Stimulated activated CD4-positive, alpha-beta T cell treated with anti-CD3 and anti-CD28 coated beads, TNF-alpha, amount 100 ng/mL, for 4 hours (primary cell): ENCODE results near the gene RSPH1.
A peak's percentile ranks its signal among the peaks of the same experiment; 100 is the strongest.

Source experiments
- DNase-seq, 3 experiments: peaks; one replicate each; pipeline ENCODE4 v3.0.0-alpha.2; 2020; ENCODE audit warnings: low read depth in 3 of 3

Gene RSPH1

DNA sequence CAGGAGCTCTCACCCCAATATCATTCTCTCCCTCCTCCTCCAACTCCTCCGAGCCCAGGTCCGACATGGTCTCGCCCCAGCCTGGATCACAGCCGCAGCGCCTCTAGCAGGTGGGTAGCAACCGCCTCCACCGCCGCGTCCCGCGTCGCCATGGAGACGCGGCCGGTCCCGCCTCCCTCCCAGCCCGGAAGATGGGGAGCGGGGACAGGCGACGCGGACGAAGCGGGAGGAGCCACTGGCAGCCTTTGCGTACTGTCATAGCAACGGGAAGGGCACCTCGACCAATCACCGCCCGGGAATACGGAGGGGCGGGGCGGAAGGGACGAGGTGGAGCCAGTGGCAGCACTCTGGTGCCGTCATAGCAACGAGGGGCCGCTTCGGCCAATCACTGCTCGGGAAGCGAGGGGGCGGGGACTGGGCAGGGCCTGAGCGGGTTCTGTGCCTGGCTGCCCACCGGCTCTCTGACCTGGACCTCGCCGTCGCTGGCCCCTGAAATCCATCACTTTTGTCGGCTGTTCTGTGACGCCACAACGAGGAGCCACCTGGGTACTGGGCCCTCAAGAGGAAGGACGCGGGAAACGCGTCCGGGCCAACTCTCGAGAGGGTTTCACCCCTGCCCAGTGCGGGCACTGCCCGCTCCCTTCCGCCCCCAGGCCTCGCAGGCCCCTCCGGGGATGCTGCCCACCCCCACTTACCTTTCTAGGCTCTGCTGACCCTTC, at the start of gene RSPH1:
Gene RSPH1 (minus strand): TSS at position 105 of the 719 bp plus-strand sequence. CDS start 38 bp downstream, at position 67.
- peak; percentile 99 for DNase-seq

DNA sequence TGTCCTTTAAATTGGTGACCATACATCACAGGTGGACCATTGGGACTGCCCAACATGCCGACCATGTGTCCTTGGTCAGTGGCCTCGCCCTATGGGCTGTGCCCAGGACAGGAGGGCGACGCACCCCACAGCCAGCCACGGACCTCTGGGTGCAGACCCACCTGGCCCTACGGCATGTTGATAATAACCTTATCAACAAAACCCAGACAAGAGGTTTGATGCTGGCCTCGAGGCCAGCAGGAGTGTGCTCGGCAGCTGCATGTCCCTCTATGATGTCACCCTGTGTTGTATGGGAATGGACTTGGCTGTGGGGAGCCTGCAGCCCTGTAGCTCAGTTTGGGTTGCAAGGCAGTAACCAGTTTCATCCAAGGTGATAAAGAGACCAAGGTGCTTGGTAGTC, 49.7 kb upstream of the RSPH1 start:
- DNase-seq = no peak

DNA sequence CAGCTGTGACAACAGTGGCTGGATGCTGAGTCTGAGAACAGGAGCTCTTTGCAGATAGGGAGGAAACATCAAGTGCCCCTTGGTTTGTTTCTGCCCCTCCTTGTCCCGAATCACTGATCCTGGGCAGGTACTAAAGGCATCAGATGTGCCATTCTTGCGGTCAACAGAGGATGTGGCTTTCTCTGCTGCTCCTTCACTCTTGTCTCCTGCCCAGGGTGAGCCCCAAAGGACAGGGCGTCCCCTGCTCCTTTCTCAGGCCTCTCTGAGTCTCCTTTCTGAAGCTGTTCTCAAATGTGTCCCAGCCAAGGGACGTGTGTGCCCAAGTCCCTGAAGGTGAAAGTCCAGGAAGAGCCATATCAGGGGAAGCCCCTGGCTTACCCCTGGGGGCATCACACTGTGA, 49.3 kb upstream of the RSPH1 start:
- DNase-seq = no peak

DNA sequence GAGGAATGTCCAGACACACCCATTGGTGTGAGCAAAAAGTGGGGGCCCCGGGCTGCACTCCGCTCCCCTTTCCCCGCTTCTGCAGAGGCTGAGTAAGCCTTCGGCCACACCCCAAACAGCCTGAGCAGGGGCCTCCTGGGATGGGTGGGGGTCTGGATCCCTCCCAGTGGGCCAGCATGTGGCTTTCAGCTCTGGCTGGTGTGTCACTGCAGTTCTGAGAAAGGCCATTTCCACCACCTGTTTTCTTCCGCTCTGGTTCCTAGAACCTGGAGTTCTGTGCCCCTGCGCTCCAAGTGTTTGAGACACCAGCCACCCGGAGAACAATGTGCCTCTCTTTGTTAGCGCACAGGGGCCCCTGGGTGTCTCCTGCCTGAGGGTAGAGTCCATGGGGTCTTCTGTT, 48.5 kb upstream of the RSPH1 start:
- no peak for DNase-seq

DNA sequence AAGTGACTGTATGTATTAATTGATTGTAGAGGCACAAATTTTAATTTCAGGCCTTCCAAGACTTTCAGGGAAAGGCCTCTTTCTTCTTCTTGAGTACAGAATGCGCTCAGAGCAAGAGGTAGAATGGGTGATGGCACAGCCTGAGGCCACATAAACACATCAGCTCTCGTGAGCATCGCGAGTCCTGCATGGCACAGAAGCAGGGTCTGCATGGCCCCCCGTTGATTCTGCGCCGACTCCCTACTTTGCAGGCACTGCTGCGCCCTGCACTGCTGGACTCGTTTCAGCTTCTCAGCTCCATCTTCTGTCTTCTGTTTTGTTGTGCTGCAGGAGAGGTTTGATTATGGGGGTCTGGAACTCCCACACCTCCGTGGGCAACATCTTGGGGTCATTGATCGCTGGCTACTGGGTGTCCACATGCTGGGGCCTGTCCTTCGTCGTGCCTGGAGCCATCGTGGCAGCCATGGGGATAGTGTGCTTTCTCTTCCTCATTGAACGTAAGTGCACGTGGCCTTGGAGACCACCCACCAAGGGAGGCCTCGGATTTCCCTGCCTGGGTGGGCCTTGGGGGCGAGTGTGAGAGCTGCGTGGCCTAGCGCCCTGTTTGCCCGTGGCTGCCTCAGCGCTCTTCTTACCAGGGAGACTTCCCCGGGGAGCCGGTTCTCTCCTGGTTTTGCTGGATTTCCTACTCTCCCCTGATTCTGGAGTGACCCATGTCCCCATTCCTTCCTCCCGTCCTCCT, 47.3 kb upstream of the RSPH1 start:
- DNase-seq = no peak

DNA sequence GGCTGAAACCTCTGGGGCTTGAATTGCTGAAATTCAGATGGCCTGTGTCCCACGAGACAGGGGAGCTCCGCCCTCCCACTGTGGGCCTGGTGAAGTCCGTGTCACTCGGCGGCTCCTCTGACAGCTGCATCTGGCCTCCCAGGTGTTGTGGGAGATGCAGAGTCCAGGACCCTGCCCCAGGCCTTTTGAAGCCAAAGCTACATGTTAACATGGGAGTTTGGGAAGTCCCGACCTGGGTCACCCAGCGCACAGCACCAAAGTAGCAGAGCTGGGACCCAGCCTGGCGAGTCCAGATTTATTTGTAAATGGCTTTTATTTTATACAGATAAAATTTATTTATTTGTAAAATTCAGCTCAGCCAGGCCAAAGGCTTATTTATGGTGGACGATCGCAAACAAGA, 46.6 kb upstream of the RSPH1 start:
- DNase-seq = no peak

DNA sequence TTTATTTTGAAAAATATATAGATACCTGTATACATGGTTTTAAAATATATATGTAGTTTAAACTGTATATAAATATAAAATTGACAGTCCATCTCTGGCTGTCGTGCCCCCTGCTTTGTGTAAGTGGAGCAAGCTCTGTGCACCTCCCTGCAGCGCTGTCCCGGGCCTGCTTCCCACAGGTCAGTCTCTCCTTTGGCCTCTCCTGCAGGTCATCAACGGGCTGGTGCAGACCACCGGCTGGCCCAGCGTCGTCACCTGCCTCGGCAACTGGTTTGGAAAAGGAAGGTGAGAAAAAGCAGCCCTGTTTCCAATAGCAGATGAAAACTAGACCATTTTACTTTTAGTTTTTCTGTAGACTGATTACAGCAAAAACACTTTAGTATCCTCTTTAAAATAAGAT, 46.2 kb upstream of the RSPH1 start:
- no peak for DNase-seq

DNA sequence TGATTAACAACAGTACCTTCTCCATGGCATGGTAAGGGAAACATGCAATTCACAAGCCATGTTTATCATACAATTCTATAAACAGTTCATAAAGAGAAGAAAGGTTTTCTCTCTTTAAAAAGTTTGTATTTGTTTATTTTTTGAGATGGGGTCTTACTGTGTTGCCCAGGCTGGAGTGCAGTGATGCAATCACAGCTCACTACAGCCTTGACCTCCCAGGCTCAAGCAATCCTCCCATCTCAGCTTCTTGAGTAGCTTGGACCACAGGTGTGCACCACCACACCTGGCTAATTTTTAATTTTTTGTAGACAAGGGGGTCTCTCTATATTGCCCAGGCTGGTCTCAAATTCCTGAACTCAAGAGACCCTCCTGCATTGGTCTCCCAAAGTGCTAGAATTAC, 45.6 kb upstream of the RSPH1 start:
- no peak for DNase-seq

DNA sequence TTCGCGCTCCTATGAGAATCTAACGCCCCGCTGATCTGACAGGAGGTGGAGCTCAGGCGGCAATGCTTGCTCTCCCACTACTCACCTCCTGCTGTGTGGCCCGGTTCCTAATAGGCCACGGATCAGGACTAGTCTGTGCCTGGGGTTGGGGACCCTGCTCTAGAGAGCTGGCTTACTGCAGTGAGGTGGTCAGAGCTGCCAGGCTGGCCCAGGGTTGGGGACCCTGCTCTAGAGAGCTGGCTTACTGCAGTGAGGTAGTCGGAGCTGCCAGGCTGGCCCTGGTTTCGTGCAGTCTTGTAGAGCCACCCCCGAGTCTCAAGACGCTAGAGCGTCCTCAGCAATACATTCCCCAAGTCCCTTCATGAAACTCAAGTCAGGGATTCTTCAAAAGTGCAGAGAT, 45.1 kb upstream of the RSPH1 start:
- no peak for DNase-seq

DNA sequence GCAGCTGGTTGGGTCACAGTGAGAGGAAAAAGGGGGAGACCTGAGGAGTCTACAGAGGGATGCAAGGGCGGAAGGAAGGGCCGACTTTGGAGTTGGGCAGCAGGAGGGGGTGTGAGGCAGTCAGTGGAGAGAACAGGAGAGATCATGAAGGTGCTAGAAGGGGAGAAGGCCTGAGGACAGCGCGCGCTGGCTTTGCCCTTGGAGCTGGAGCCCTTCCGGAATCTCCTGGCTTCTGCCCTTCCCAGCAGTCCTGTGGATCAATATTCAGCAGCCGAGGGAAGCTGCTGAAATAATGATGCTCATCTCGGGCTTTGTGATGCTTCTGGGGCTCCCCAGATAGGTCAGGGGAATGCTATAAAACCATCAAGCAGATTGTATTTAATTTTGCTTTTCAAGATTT, 44.4 kb upstream of the RSPH1 start:
- no peak for DNase-seq

DNA sequence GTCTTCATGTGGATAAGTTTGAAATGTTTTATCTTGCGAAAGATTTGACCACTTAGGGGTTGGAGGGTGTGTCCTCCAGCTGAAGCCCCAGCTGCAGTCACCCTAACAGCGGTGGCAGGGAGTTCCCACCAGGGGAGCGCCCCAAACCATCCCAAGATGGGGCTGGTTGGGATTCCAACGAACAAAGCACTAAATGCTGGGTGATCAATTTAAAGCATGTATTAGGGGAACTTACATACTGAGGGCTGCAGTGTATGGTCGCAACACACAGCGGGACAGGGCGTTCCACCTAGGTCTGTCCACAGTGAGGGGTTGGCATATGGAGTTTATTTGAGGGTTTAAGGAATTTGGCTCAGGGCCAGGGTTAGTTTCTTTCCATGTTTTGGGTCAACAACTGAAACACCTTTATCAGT, 43.9 kb upstream of the RSPH1 start:
- no peak for DNase-seq

DNA sequence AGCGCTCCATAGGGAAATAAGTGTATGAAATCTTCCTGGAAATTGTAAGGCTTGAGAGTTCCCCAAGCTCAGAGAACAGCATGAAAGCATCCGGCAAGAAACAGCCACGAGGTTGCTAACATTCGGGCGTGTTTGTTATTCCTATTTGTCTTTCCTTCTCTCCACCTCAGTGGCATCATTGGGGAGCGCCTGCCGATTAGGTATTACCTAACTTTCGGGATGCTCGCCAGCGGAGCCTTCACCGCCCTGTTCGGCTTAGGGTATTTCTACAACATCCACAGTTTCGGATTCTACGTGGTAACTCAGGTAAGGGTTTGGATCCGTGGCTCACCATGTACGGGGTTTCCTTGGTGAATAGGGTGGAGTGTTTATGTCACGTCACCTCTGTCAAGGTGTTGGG, 43.3 kb upstream of the RSPH1 start:
- DNase-seq = no peak

DNA sequence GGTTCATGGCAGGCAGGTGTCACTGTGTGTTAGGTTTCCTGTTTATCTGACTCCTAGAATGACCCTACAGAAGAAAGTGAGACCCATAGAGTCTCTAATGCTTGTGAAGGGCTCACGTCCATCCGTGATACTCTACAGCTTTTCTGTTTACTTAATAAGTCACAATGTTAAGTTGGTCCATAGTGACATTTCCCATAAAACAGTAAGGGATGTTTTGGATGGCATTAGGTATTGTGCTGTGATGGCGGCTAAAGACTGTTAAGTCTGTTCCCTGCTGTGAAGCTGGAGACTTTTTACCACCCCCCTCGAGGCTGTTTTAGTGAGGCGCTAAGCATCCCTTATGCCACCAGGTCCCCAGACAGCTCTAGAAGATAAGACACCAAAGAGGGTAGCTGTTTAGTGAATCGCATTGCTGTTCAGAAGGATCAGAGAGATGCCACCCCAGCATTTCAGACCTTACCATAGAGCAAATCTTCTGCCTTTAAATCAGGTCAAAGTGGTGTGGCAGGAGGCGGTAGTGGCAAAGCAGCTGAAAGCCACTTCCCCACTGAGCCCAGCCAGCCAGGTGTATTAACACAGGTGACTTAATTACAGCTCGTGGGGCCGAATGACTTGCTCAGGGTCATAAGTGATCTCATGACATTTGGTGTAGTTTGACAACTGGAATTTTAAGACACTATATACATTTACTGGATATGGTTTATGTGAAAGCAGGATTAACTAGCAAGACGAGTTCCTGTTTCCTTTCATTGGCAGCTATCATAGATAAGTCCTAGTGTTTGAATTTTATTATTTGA, 42.7 kb upstream of the RSPH1 start:
- no peak for DNase-seq

DNA sequence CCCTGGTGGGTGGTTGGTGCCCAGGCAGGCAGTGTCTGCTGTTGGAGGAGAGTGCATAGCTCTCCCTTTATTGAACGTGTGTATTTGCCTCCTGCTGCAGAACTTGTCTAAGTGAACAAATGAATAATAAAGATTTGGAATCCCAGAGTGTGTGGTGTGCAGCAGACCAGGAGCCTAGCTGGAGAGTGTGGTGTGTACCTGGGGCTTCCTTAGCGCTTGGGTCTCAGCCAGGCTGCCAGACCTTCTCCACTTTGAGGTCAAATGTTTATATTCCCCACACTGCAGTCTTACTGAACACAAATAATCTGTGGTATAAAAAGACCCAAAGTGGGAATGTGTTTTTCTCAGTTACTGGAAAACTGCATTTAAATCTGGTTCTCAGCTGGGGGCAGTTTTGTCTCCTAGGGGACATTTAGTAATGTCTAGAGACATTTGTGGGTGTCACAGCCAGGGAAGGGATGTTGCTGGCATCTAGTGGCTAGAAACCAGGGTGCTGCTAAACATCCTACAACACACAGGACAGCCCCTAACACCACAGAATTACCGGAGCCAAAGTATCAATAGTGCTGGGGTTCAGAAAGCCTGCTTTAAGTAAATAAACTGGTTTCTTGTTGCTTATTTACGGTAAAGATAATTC, 41.2 kb upstream of the RSPH1 start:
- DNase-seq = no peak

DNA sequence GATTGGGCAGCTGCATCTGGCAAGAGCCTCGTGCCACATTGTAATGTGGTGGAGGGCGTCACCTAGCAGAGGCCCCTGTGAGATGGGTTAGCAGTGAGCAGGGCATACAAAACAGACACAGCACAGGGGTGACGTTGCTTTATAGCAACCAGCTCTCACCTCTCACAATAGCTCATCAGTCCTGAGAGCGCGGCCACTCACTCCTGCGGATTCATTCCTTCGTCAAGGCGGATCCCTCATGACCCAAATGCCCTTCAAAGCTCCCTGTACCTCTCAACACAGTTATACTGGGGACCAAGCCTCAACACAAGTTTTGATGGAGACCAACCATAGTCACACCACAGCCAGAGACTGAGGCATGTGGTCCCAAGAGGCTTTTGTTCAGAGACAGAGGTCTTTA, 40.6 kb upstream of the RSPH1 start:
- DNase-seq = no peak

DNA sequence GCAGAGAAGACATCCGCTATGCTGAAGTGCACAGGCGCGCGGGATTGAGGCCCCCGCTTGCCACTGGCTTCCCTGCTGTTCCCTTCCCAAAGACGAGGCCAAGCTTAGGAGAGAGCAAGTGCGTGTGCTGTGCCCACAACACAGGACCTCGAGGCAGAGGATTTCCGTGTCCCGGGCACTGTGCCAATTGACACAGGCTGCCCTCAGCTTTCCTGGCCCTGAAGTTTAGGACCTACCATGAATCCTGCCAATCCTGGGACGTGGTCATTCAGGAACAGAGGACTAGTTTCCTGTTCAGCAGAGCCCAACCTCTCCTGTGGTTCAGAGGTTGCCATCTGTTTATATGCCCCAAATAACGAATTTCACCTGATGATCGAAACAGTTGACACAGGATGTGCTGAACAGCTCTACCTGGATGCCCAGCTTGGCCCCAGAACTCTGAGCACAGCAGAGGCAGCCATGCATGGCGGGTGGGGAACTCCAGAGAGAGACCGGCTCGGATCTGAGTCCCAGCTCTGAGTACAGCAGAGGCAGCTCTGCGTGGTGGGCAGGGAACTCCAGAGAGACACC, 39.7 kb upstream of the RSPH1 start:
- no peak for DNase-seq

DNA sequence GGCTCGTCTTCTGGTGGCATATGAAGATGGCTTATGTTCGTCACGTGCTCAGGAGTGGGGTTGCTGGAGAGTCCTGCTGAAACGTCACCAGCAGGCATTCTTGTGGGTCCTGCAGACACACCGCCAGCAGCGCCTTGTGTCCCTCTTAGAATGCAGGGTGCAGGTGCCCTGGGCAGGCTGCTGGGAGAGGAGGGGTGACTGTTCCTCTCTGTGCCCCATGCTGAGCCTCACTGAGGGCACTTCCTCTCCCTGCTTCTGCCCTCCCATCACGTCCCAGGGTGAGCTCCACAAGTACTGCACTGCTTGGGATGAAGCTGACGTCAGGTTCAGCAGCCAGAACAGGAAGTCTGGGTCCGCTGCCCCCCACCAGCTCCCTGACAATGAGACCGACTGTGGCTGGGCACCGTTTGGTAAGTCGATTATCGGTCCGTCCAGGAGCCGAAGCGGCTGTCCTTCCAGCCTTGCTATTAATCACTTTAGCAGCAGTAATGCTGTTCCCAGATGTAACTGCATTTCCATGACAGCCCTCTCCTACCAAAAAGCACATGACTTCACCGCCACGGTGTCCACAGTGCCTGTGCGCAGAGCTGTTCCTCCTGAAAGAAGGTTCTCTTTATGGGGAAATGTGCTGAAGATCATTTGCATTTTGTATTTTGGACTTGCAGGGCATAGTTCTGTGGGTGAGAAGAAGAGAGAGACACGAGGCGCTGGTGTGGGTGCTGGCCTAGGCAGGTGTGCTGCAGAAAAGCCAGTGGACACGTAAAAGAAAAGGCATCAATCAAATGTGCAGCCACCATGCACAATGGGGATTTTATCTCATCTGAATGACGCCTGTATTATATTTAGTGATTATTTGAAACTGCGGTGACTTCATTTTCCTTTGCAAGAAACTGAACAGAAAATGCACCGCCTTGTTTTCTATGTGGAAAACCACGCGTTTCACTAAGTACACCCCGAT, 38.7 kb upstream of the RSPH1 start:
- DNase-seq = no peak

DNA sequence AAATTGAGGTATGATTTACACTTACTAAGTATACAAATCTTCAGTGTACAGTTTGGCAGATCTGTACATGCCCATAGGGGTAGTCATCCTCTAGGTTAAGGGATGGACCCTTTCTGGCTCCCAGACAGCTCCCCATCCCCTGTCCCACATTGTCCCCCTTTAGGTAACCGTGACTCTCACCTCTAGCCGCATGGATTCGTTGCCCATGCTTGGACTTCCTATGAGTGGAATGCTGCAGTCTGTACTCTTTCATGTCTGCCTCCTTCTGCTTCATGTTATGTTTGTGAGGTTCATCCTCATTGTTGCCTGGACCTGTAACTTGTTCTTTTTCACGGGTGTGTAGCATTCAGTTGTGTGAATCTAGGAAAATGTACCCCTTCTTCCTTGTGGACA, 37.9 kb upstream of the RSPH1 start:
- no peak for DNase-seq

DNA sequence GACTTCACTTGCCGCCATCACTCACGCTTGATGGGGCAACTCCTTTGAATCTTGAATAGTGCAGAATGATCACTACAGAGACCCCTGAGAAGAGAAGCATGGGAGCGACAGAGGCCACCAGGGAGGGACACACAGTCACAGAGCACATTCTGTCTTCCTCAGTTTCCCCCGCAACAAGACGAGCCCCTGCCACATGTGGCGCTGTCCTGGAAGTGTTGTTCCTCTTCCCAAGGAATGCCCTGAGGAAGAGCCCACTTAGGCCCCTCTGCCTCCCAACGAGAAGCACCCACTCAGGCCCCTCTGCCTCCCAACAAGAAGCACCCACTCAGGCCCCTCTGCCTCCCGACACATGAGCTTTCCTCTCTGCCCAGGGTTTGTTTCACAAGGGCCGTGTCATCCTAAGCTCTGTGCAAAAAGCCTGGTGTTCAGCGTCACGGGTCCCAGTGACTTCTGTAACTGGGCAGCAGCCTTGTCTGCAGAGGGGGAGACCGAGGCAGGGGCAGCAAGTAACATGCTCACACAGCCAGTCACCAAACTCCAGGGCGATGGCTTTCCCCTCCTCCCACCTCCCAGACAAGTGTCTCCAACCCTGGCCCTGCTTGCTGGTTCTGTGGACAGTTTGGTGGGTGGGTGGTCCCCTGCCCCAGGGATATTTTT, 37.4 kb upstream of the RSPH1 start:
- no peak for DNase-seq
